Panc1 (cell line): Measurements from ENCODE around the gene HMGN2. TPM values are rescaled to one million over a fixed set of nuclear protein-coding genes. Genes with fewer than 3 reads are reported as not detected.

Experiments
- ATAC-seq: fragments of 200-7000 bp; cut with Tn5 transposase; 2 replicates; pipeline ENCODE4 v1.9.1; 2020; ENCODE audit warnings: mild to moderate bottlenecking, moderate library complexity
- BruUV-seq: library from RNA; stranded (reverse); fragments of 400-500 nt; replicated peaks from 2 replicates; lab custom pipeline; 2021; lab: Mats Ljungman, UMichigan
- CTCF ChIA-PET: fragments of 300-600 bp; sonication (Branson Sonifier 250); formaldehyde crosslinking; loops from one replicate; lab custom pipeline; 2022; ENCODE audit warnings: antibody characterized with exemption; lab: Charles Lee
- POLR2A ChIA-PET: fragments of 300-600 bp; sonication (Branson Sonifier 250); formaldehyde crosslinking; loops from one replicate; lab custom pipeline; 2022; ENCODE audit warnings: antibody characterized with exemption; lab: Charles Lee
- DNase-seq: peaks from one replicate; pipeline ENCODE4 v3.0.0-alpha.2; 2010; ENCODE audit warnings: low read depth, low spot score
- H3K27ac ChIP-seq: 2 replicates; pipeline ENCODE4 v1.5.1; 2011; ENCODE audit warnings: mild to moderate bottlenecking, low read length, inconsistent platforms
- H3K27me3 ChIP-seq: fragments of 200-500 bp; sonication (Bioruptor generic); 2 replicates; pipeline ENCODE4 v1.6.0; 2014; ENCODE audit warnings: low read length, inconsistent platforms; ENCODE audit not compliant: control insufficient read depth, insufficient read depth
- H3K36me3 ChIP-seq: fragments of 200-500 bp; sonication (Bioruptor generic); 2 replicates; pipeline ENCODE4 v1.5.1; 2014; ENCODE audit warnings: inconsistent platforms, mild to moderate bottlenecking, low read length, moderate library complexity; ENCODE audit not compliant: control insufficient read depth, insufficient read depth
- H3K4me1 ChIP-seq: 2 replicates; pipeline ENCODE4 v1.5.1; 2011; ENCODE audit warnings: inconsistent platforms, mild to moderate bottlenecking, low read length, moderate library complexity; ENCODE audit not compliant: control insufficient read depth, insufficient read depth
- H3K4me3 ChIP-seq, 2 experiments: 2 replicates each; pipeline ENCODE4 v1.5.1; 2011 to 2012; ENCODE audit warnings: low read depth in 2 of 2, low read length in 2 of 2, mild to moderate bottlenecking in 2 of 2, inconsistent platforms in 1 of 2, moderate library complexity in 1 of 2
- H3K9me3 ChIP-seq: fragments of 200-500 bp; sonication (Bioruptor generic); 2 replicates; pipeline ENCODE4 v1.5.1; 2014; ENCODE audit warnings: low read depth, mild to moderate bottlenecking, inconsistent platforms, low read length, moderate library complexity; ENCODE audit not compliant: control insufficient read depth, insufficient read depth
- CTCF ChIP-seq: fragments of 450-650 bp; IDR thresholded peaks from 2 replicates; pipeline ENCODE4 v1.5.1; 2017; ENCODE audit warnings: mild to moderate bottlenecking
- POLR2AphosphoS5 ChIP-seq: IDR thresholded peaks from 2 replicates; pipeline ENCODE4 v1.6.1; 2012; ENCODE audit warnings: mild to moderate bottlenecking, low read depth, low read length, moderate library complexity
- REST ChIP-seq, 2 experiments: IDR thresholded peaks; 2 replicates each; pipeline ENCODE4 v1.6.1; 2011 to 2012; ENCODE audit warnings: low read depth in 2 of 2, control low read depth in 1 of 2, low read length in 1 of 2, mild to moderate bottlenecking in 1 of 2, moderate library complexity in 1 of 2; ENCODE audit not compliant: insufficient read depth in 1 of 2
- SIN3A ChIP-seq: IDR thresholded peaks from 2 replicates; pipeline ENCODE4 v1.6.1; 2012; ENCODE audit warnings: low read depth, mild to moderate bottlenecking, low read length, moderate library complexity, borderline replicate concordance; ENCODE audit not compliant: insufficient read depth
- TCF7L2 ChIP-seq: IDR thresholded peaks from 2 replicates; pipeline ENCODE4 v1.6.1; 2011; ENCODE audit warnings: mild to moderate bottlenecking, low read depth, low read length, inconsistent platforms
- in situ Hi-C: cut with HindIII; loops from 2 replicates; pipeline ENCODE4 v1.10.0; 2016; ENCODE audit warnings: low sequenced_read_pairs, low pct_unique_long_range_greater_than_20kb
- intact Hi-C: fragments of 100-400 bp; cut with micrococcal nuclease; formaldehyde crosslinking; loops from one replicate; pipeline ENCODE4 v1.10.0; 2022; ENCODE audit not compliant: unreplicated experiment
- total RNA-seq: library from RNA; stranded (reverse); gene quantifications from one replicate; pipeline ENCODE4 v1.2.1, GENCODE V29; 2021; ENCODE audit not compliant: unreplicated experiment

HMGN2 gene
- total RNA-seq, 1 experiment from 2014 or later = 496 TPM

DNA sequence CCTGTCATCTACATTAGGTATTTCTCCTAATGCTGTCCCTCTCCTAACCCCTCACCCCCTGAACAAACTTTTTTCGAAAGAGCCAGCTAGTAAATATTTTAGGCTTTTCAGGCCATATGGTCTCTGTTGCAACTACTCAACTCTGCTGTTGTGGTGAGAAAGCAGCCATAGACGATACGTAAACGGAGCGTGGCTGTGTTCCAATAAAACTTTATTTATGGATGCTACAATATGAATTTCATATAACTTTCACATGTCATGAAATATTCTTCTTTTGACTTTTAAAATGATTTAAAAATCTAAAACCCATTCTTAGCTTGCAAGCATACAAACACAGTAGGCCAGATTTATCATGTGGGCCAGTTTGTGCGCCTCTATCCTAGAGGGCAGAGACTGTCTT lies 46.1 kb downstream of the HMGN2 start:
- no peak for TF ChIP-seq TCF7L2
- no peak for TF ChIP-seq POLR2AphosphoS5
- TF ChIP-seq SIN3A = no peak
- no peak for TF ChIP-seq REST (IDR thresholded peaks at IDR 0.05; ENCODE audit: insufficient read depth in 1 of 2, low read depth in 2 of 2, low read length in 1 of 2)
- TF ChIP-seq CTCF = no peak
- Histone ChIP-seq H3K4me1 (no peaks in the 10 kb centered on the region), H3K9me3 (no peaks in the 10 kb centered on the region), H3K27me3 (no peaks in the 10 kb centered on the region), H3K36me3 (no peaks in the 10 kb centered on the region), H3K4me3 (no peak overlapping the region), H3K27ac (no peak overlapping the region)
- in situ Hi-C loops (no loop called here), intact Hi-C loops (no loop called here)
- DNase-seq = no peak
- no peak for ATAC-seq
- BruUV-seq = no TSS peak
- CTCF ChIA-PET = interaction anchor here (0.6 kb wide), 1 partner anchor 82 kb away, joined by 3 read pairs; no protein-coding TSS in a partner anchor
- POLR2A ChIA-PET = interaction anchor here (1.0 kb wide), 1 partner anchor 18 kb away, joined by 15 read pairs; no protein-coding TSS in a partner anchor

GRCh38 chr1:26520339-26520738 lies 48.1 kb downstream of the HMGN2 start:
- Histone ChIP-seq H3K4me1 (no peaks in the 10 kb centered on the region), H3K27ac (no peak overlapping the region), H3K27me3 (no peaks in the 10 kb centered on the region), H3K9me3 (no peaks in the 10 kb centered on the region), H3K36me3 (no peaks in the 10 kb centered on the region), H3K4me3 (no peak overlapping the region)
- in situ Hi-C loops = no loop called here
- intact Hi-C loops = no loop called here
- ATAC-seq = no peak
- ChIA-PET POLR2A (no interaction called here), CTCF (no interaction called here)
- DNase-seq = no peak
- TF ChIP-seq SIN3A (no peak), CTCF (no peak), TCF7L2 (no peak)
- no TSS peak for BruUV-seq
